GM18868 (cell line): ENCODE measurements around the gene PRELID1.
A peak's percentile ranks its signal among the peaks of the same experiment; 100 is the strongest.
"Not testable (repeated sequence)": the region's sequence is repeated elsewhere in the genome, so short reads cannot be mapped to it uniquely, and the experiment has no call there.

Source experiments
- ATAC-seq: cut with Tn5 transposase; IDR thresholded peaks from one replicate; pipeline ENCODE4 v1.9.1; 2021; ENCODE audit warnings: mild to moderate bottlenecking, moderate library complexity; ENCODE audit not compliant: unreplicated experiment

Gene PRELID1, protein sequence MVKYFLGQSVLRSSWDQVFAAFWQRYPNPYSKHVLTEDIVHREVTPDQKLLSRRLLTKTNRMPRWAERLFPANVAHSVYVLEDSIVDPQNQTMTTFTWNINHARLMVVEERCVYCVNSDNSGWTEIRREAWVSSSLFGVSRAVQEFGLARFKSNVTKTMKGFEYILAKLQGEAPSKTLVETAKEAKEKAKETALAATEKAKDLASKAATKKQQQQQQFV

GRCh38 chr5:177303121-177303924 is at the start of gene PRELID1, which contains the start of gene RAB24:
PRELID1 (plus strand) TSS chr5:177303799; CDS start chr5:177303986, 187 bp downstream.
RAB24 (minus strand) TSS chr5:177303719; CDS start chr5:177303288, 431 bp downstream.
- ATAC-seq: peak; percentile 68

GRCh38 chr5:177256296-177256695 is 47.3 kb upstream of the PRELID1 start:
- ATAC-seq: no peak

- not testable (repeated sequence) for ATAC-seq
Observed at GRCh38 chr5:177258711-177259110, 44.9 kb upstream of the PRELID1 start.

GRCh38 chr5:177260961-177261360 is 42.6 kb upstream of the PRELID1 start:
- no peak for ATAC-seq

GRCh38 chr5:177261510-177261909 is 42.1 kb upstream of the PRELID1 start:
- no peak for ATAC-seq

DNA sequence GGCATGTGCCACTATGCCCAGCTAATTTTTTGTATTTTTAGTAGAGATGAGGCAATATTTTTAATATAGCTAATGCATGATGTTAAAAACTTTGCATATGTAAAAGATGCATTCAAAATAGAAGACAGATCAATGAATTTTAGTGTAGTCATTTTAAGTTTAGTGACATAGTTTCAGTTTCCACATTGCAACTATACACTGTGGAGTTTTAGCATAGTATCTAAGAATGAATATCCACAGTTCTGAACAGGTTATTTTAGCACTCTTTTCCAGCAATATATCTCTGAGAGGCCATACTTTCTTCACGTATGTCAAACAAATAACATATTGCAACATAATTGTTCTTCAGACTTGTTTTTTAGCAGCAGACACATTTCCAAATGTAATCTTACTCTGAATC is 39.4 kb upstream of the PRELID1 start:
- no peak for ATAC-seq

- no peak for ATAC-seq
Observed at GRCh38 chr5:177265395-177265794, 38.2 kb upstream of the PRELID1 start.

DNA sequence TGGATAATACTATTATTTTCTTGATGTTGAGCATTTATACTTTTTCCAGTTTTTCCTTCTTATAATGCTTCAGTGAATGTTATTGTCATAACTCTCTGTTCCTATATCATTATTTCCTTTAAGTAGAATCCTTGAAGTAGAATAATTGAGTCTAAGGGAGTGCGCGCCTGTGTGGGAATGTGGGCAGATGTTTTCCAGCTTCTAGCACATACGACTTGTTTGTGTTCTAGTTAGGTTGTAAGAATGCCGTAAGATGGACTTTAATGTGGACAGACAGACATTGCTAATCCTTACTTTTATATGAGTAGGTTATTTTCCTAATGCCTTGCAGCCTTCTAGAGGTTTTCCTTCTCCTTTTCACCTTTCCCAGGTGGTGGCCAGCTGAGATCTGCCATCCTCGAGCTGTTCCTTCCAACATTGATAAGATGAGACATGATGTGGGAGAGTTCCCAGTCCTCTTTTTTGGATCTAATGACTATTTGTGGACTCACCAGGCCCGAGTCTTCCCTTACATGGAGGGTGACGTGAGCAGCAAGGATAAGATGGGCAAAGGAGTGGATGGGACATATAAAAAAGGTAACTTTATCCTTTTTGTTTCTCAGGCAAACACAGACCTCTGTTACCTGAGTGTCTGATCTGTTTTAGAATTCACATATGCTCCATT is 34.2 kb upstream of the PRELID1 start:
- no peak for ATAC-seq

DNA sequence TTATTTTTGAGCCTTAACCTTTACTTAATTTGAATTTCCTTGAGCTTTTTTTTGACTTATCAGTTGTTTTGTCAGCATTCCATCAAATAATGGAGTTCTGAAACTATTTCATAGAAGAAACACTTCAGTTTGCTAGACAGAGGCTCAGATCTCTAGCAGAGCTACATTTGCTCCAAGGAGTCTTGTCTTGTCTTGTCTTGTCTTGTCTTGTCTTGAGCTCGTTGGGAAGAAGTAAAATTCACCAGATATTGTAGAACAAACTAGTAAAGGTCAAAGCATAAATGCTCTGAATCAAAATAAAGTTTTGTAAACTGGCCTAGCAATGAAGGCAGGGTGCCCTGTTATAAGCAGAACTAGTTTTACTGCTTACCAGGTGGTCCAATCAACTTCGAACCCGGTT is 33.6 kb upstream of the PRELID1 start:
- no peak for ATAC-seq

DNA sequence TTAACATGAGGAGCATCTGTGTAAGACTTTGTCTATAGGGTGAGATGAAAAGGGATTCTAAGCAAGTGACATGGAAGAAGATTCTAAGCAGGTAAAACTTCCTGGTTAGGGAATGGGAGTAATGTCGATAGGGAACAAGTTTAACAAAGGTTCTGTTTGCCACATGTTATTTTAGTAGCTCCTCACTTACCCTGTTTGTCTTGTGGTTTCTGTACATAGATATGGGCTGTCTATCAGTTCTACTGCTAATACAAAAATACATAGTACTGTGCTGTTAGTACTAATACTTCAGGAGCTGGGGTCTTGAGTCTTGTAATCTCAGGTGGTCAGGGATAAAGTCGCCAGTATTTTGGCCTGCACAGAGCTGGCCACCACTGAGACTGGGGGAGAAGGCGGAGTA is 32.9 kb upstream of the PRELID1 start:
- ATAC-seq: no peak

- no peak for ATAC-seq
Observed at GRCh38 chr5:177271113-177271512, 32.5 kb upstream of the PRELID1 start.

GRCh38 chr5:177275883-177276282 is 27.7 kb upstream of the PRELID1 start:
- no peak for ATAC-seq

DNA sequence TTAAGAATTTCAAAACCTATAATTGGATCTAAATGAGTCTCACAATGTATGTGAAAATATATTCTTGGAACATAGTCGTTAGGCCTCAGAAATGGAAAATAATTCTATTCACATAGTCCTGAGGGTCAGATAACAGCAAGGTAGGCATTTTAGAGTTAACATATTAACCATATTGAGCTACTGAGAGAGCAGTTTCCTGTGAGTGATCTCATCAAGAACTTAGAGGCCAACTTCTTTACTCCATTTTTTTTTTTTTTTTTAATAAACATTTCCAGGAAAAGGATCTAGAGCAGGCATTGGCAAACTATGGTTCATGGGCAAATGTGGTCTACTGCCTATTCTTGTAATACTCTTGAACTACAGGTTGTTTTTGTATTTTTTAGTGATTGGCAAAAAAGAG is 26.7 kb upstream of the PRELID1 start:
- ATAC-seq: no peak

DNA sequence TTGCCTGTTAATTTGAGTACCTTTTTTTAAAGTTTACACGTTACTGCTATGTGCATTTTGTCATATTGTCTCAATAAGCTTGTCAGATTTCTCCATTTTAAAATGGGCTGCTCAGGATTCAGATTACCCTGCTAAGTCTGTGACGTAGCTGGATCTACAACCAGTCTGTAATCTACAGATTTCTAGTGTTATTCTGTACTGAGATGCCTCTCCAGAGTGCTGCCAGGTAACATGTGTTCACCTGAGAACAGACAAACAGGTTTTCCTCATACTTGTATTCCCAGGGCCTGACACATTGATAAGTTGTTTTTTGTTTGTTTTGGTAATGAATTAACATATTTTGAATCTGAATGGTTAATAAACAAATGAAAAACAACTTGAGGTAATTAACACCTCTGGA is 15.4 kb upstream of the PRELID1 start:
- no peak for ATAC-seq

DNA sequence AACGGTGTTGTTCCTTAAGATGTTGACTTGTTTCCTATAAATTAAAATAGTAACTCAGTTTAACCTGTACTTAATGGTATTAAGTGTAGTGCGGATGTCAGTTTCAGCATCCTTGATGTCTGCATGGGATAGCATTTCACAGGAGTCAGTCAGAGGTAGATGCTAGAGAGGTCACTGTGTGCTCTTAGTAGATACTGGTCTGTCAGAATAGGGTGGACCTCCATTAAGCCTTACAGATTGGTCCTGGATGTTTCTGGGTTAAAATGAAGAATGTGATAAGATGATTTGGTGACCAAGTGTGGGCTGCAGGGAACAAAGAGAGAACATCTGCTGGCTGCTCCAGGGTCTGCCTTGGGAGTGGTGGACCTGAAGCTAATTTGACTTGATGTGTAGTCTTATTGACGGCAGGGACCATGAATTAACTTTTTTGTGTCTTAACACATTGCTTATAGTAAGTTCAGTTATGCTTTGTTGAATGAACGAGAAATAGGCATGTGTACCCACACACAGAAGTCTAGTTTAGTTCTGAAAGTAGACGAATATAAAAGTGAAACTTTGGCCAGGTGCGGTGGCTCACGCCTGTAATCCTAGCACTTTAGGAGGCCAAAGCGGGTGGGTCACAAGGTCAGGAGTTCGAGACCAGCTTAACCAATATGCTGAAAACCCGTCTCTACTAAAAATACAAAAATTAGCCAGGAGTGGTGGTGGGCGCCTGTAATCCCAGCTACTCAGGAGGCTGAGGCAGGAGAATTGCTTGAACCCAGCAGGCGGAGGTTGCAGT is 12.6 kb upstream of the PRELID1 start:
- no peak for ATAC-seq

DNA sequence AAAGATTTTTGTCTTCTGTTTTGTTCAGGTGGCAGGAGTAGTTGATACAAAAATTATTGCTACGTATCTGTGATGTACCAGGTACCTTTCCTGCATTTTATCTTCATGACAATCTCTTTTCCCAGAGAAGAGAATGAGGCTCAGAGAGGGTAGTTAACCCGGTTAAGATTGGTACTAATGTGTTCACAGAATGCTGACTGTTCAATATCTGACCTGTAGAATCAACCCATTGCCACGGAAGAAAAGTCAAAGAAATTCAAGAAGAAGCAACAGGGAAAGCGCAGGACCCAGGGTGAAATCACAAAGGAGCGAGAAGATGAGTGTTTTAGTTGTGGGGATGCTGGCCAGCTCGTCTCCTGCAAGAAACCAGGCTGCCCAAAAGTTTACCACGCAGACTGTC is 11.9 kb upstream of the PRELID1 start:
- ATAC-seq: no peak

GRCh38 chr5:177293819-177294581 is 9.6 kb upstream of the PRELID1 start:
- ATAC-seq: no peak

DNA sequence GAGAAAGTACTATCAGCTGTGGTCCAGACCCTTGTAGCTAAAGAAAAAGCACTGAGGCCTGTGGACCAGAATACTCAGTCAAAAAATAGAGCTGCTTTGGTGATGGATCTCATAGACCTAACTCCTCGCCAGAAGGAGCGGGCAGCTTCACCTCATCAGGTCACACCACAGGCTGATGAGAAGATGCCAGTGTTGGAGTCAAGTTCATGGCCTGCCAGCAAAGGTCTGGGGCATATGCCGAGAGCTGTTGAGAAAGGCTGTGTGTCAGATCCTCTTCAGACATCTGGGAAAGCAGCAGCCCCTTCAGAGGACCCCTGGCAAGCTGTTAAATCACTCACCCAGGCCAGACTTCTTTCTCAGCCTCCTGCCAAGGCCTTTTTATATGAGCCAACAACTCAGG is 9.0 kb upstream of the PRELID1 start:
- ATAC-seq: no peak

DNA sequence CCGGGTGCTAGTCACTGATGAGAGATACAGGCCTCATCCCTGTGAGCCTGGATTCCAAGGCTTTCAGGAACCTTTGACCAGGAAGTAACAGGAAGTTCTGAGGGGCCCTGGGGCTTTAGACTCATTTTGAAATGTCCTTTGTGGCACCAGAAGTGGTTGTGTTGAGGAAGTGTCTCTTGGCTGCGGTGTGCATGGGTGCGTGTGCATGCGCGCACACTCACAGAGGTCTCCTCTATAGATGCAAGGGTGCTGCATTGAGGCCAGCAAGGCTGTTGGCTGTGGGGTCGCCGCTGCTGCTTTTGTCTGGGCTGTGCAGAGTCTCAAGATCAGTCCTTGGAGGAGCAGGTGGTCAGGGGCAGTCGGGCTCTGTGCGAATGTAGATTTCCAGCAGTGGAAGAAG is 7.7 kb upstream of the PRELID1 start:
- ATAC-seq: no peak

DNA sequence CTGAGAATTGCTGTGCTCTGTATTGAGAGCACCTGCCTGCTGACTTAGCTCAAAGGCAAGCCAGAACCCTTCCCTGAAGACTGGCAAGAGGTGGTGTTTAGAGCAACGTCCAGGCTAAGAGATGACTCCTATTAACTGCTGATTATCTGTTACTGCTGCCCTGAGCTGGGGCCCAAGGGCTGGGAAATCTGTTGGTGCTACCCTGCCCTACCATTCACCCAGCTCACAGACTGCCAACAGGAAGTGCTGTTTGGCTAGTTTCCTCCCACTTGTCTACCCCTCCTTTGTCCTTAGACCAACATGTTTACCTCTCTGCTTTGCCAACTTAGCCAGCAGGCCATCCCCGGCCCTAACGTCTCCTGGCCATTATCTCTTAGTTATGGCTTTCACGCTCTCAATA is 7.0 kb upstream of the PRELID1 start:
- ATAC-seq: no peak
